ENCODE results near the gene PCCA. TPM values are rescaled to one million over a fixed set of nuclear protein-coding genes. Genes with fewer than 3 reads are reported as not detected.
"Not testable (repeated sequence)": the region's sequence is repeated elsewhere in the genome, so short reads cannot be mapped to it uniquely, and the experiment has no call there.

PCCA gene
- total and polyA plus RNA-seq, 2 experiments from 2014 or later: 41.9 to 46.6 TPM

DNA sequence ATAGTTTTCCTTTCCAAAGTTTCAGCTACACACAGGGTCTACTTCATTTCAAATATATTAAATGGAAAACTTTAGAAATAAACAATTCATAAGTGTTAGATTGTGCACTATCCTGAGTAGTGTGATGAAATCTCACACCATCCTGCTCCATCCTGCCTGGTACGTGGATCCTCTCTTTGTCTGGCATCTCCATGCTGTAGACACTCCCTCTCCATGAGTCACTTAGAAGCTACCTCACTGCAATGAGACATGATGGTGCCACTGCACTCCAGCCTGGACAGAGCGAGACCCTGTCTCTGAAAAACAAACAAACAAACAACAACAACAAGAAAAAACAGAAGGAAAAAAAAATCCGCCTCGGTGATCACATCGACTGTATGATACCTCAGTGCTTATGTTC, 191.8 kb downstream of the PCCA start (continued):
- TF ChIP-seq, protein P1, sequence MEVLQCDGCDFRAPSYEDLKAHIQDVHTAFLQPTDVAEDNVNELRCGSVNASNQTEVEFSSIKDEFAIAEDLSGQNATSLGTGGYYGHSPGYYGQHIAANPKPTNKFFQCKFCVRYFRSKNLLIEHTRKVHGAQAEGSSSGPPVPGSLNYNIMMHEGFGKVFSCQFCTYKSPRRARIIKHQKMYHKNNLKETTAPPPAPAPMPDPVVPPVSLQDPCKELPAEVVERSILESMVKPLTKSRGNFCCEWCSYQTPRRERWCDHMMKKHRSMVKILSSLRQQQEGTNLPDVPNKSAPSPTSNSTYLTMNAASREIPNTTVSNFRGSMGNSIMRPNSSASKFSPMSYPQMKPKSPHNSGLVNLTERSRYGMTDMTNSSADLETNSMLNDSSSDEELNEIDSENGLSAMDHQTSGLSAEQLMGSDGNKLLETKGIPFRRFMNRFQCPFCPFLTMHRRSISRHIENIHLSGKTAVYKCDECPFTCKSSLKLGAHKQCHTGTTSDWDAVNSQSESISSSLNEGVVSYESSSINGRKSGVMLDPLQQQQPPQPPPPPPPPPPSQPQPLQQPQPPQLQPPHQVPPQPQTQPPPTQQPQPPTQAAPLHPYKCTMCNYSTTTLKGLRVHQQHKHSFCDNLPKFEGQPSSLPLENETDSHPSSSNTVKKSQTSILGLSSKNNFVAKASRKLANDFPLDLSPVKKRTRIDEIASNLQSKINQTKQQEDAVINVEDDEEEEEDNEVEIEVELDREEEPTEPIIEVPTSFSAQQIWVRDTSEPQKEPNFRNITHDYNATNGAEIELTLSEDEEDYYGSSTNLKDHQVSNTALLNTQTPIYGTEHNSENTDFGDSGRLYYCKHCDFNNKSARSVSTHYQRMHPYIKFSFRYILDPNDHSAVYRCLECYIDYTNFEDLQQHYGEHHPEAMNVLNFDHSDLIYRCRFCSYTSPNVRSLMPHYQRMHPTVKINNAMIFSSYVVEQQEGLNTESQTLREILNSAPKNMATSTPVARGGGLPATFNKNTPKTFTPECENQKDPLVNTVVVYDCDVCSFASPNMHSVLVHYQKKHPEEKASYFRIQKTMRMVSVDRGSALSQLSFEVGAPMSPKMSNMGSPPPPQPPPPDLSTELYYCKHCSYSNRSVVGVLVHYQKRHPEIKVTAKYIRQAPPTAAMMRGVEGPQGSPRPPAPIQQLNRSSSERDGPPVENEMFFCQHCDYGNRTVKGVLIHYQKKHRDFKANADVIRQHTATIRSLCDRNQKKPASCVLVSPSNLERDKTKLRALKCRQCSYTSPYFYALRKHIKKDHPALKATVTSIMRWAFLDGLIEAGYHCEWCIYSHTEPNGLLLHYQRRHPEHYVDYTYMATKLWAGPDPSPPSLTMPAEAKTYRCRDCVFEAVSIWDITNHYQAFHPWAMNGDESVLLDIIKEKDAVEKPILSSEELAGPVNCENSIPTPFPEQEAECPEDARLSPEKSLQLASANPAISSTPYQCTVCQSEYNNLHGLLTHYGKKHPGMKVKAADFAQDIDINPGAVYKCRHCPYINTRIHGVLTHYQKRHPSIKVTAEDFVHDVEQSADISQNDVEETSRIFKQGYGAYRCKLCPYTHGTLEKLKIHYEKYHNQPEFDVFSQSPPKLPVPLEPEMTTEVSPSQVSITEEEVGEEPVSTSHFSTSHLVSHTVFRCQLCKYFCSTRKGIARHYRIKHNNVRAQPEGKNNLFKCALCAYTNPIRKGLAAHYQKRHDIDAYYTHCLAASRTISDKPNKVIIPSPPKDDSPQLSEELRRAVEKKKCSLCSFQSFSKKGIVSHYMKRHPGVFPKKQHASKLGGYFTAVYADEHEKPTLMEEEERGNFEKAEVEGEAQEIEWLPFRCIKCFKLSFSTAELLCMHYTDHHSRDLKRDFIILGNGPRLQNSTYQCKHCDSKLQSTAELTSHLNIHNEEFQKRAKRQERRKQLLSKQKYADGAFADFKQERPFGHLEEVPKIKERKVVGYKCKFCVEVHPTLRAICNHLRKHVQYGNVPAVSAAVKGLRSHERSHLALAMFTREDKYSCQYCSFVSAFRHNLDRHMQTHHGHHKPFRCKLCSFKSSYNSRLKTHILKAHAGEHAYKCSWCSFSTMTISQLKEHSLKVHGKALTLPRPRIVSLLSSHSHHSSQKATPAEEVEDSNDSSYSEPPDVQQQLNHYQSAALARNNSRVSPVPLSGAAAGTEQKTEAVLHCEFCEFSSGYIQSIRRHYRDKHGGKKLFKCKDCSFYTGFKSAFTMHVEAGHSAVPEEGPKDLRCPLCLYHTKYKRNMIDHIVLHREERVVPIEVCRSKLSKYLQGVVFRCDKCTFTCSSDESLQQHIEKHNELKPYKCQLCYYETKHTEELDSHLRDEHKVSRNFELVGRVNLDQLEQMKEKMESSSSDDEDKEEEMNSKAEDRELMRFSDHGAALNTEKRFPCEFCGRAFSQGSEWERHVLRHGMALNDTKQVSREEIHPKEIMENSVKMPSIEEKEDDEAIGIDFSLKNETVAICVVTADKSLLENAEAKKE (CRISPR knock-in tag; IDR thresholded peaks at IDR 0.05): no peak
- TF ChIP-seq POLR2AphosphoS5 (IDR thresholded peaks at IDR 0.05; ENCODE audit: low read depth): no peak

DNA sequence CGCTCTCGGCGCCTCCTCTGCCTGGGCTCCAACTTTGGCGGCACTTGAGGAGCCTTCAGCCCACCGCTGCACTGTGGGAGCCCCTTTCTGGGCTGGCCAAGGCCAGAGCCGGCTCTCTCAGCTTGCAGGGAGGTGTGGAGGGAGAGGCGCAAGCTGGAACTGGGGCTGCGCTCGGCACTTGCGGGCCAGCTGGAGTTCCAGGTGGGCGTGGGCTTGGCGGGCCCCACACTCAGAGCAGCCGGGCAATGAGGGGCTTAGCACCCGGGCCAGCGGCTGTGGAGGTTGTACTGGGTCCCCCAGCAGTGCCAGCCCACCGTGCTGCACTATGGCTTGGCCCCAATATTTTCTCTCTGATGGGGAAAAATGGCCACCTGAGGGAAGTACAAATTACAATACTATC, 193.4 kb downstream of the PCCA start:
- not testable (repeated sequence) for H2AFZ ChIP-seq; H3K79me2 ChIP-seq (replicated peaks; ENCODE audit: insufficient read depth); H3K36me3 ChIP-seq (ENCODE audit: insufficient read depth); DNase-seq (ENCODE audit: low spot score); ATAC-seq; H3K27me3 ChIP-seq (ENCODE audit: insufficient read depth); H3F3A ChIP-seq (replicated peaks; ENCODE audit: low read depth); H3K4me3 ChIP-seq; H3K4me2 ChIP-seq; H3K4me1 ChIP-seq (ENCODE audit: insufficient read depth); H3K4me3 Mint-ChIP-seq; H3K27ac ChIP-seq (ENCODE audit: low read depth); H3K27me3 Mint-ChIP-seq (ENCODE audit: insufficient read depth, low read depth, poor library complexity); H3K27ac Mint-ChIP-seq; H4K20me1 ChIP-seq (replicated peaks; ENCODE audit: insufficient read depth); H3K9me2 ChIP-seq (ENCODE audit: insufficient read depth); H3K9me3 Mint-ChIP-seq
- Mint-ChIP-seq H3K36me3 (ENCODE audit: low read depth) (peaks cover 34% of the 10 kb centered on the region), H3K4me1 (peaks cover 15% of the 10 kb centered on the region)

DNA sequence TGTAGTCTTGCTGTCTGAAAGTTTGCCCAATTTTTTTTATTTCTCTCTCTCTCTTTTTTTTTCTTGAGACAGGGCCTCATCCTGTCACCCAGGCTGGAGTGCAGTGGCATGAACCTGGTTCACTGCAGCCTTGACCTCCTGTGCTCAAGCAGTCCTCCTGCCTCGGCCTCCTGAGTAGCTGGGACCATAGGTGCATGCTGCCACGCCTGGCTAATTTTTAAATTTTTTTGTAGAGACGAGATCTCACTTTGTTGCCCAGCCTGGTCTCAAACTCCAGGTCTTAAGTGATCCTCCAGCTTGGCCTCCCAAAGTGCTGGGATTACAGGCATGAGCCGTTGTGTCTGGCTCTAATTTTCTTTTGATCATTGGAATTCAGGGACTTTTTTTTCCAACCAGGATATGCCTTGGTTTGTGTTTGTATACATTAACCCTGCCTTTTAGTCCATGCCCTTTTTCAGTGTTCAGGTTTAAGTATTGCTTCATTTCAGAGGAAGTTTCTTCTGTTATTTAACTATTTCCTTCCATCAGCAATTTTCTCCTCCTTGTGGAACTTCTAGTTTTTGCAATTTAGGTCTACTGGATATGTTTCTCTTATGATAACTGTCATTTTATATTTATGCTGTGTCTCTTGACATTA, 201.4 kb downstream of the PCCA start:
- ATAC-seq: no peak
- no peak for DNase-seq (ENCODE audit: low spot score)
- Histone ChIP-seq H3K9me2 (ENCODE audit: insufficient read depth) (no peaks in the 10 kb centered on the region), H3K36me3 (ENCODE audit: insufficient read depth) (no peaks in the 10 kb centered on the region), H3K4me3 (no peak overlapping the region), H3K79me2 (replicated peaks; ENCODE audit: insufficient read depth) (no peaks in the 10 kb centered on the region), H3K27me3 (ENCODE audit: insufficient read depth) (no peaks in the 10 kb centered on the region), H2AFZ (no peak overlapping the region), H3K4me2 (no peak overlapping the region), H3K27ac (ENCODE audit: low read depth) (no peak overlapping the region), H3F3A (replicated peaks; ENCODE audit: low read depth) (no peaks in the 10 kb centered on the region), H3K4me1 (ENCODE audit: insufficient read depth) (no peaks in the 10 kb centered on the region; the same call in 1 of the 2 replicates), H4K20me1 (replicated peaks; ENCODE audit: insufficient read depth) (no peaks in the 10 kb centered on the region; the same call in 1 of the 2 replicates)
- peaks cover 1% of the 10 kb centered on the region for H3K27me3 Mint-ChIP-seq (ENCODE audit: insufficient read depth, low read depth, poor library complexity)
- no peaks in the 10 kb centered on the region for H3K9me3 Mint-ChIP-seq
- H3K4me1 Mint-ChIP-seq: peaks cover 10% of the 10 kb centered on the region
- H3K27ac Mint-ChIP-seq: no peak overlapping the region
- H3K36me3 Mint-ChIP-seq (ENCODE audit: low read depth): no peaks in the 10 kb centered on the region
- no peak overlapping the region for H3K4me3 Mint-ChIP-seq
- TF ChIP-seq STAT1 (IDR thresholded peaks at IDR 0.05; ENCODE audit: unreplicated experiment): no peak
- TF ChIP-seq, protein P2, sequence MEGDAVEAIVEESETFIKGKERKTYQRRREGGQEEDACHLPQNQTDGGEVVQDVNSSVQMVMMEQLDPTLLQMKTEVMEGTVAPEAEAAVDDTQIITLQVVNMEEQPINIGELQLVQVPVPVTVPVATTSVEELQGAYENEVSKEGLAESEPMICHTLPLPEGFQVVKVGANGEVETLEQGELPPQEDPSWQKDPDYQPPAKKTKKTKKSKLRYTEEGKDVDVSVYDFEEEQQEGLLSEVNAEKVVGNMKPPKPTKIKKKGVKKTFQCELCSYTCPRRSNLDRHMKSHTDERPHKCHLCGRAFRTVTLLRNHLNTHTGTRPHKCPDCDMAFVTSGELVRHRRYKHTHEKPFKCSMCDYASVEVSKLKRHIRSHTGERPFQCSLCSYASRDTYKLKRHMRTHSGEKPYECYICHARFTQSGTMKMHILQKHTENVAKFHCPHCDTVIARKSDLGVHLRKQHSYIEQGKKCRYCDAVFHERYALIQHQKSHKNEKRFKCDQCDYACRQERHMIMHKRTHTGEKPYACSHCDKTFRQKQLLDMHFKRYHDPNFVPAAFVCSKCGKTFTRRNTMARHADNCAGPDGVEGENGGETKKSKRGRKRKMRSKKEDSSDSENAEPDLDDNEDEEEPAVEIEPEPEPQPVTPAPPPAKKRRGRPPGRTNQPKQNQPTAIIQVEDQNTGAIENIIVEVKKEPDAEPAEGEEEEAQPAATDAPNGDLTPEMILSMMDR (conservative IDR thresholded peaks at IDR 0.05; ENCODE audit: low read depth in 2 of 2): no peak

Measured in GM23338 (cell line).